ENCODE results near the gene PDZRN4. TPM values are rescaled to one million over a fixed set of nuclear protein-coding genes. Genes with fewer than 3 reads are reported as not detected.

The PDZRN4 gene
- total and polyA plus RNA-seq, 3 donors from 2014 or later, result 7.7 to 11.3 (median 11.3) TPM

GRCh38 chr12:41361738-41362137 is 173.6 kb downstream of the PDZRN4 start:
- intact Hi-C loops (cut with DNase I; ENCODE audit: low total_unique reads), result no loop called here
- no peaks in the 10 kb centered on the region for H3K36me3 ChIP-seq (ENCODE audit: low read depth, missing control alignments)
- H3K4me3 ChIP-seq, result no peak overlapping the region
- H3K27ac ChIP-seq, result no peak overlapping the region
- TF ChIP-seq POLR2A (IDR thresholded peaks at IDR 0.05) (no peak), CTCF (IDR thresholded peaks at IDR 0.05) (no peak)
- H3K4me1 ChIP-seq, result no peaks in the 10 kb centered on the region
- 64 to 74% methylated on average over 7 of the region's 7 CpGs for WGBS, 2 donors
- no peaks in the 10 kb centered on the region for H3K27me3 ChIP-seq
- DNase-seq, result no peak
- no peaks in the 10 kb centered on the region for H3K9me3 ChIP-seq

GRCh38 chr12:41362510-41362909 is 174.4 kb downstream of the PDZRN4 start:
- WGBS, 2 donors, result 58 to 79% methylated on average over 1 of the region's 1 CpG
- no peak for DNase-seq
- Histone ChIP-seq H3K27ac (no peak overlapping the region), H3K4me3 (no peak overlapping the region), H3K4me1 (no peaks in the 10 kb centered on the region), H3K9me3 (no peaks in the 10 kb centered on the region), H3K27me3 (no peaks in the 10 kb centered on the region), H3K36me3 (ENCODE audit: low read depth, missing control alignments) (no peaks in the 10 kb centered on the region)
- TF ChIP-seq POLR2A (IDR thresholded peaks at IDR 0.05) (no peak), CTCF (IDR thresholded peaks at IDR 0.05) (no peak)
- intact Hi-C loops (cut with DNase I; ENCODE audit: low total_unique reads), result no loop called here

- no peaks in the 10 kb centered on the region for H3K9me3 ChIP-seq
- no peak overlapping the region for H3K27ac ChIP-seq
- DNase-seq, result no peak
- no peak for TF ChIP-seq CTCF (IDR thresholded peaks at IDR 0.05)
- no peak for TF ChIP-seq POLR2A (IDR thresholded peaks at IDR 0.05)
- H3K36me3 ChIP-seq (ENCODE audit: low read depth, missing control alignments), result no peaks in the 10 kb centered on the region
- H3K4me1 ChIP-seq, result no peaks in the 10 kb centered on the region
- H3K27me3 ChIP-seq, result no peaks in the 10 kb centered on the region
- no peak overlapping the region for H3K4me3 ChIP-seq
- intact Hi-C loops (cut with DNase I; ENCODE audit: low total_unique reads), result no loop called here
Observed at GRCh38 chr12:41362931-41363330, 174.8 kb downstream of the PDZRN4 start.

- TF ChIP-seq POLR2A (IDR thresholded peaks at IDR 0.05) (no peak), CTCF (IDR thresholded peaks at IDR 0.05) (no peak)
- no peak overlapping the region for H3K27ac ChIP-seq
- H3K4me1 ChIP-seq, result no peaks in the 10 kb centered on the region
- no peak for DNase-seq
- no peaks in the 10 kb centered on the region for H3K36me3 ChIP-seq (ENCODE audit: low read depth, missing control alignments)
- no peaks in the 10 kb centered on the region for H3K27me3 ChIP-seq
- intact Hi-C loops (cut with DNase I; ENCODE audit: low total_unique reads), result no loop called here
- no peak overlapping the region for H3K4me3 ChIP-seq
- H3K9me3 ChIP-seq, result no peaks in the 10 kb centered on the region
- WGBS, 2 donors, result 93 to 95% methylated on average over 1 of the region's 1 CpG
Observed at GRCh38 chr12:41364211-41364610, 176.1 kb downstream of the PDZRN4 start.

GRCh38 chr12:41365653-41366171 is 177.6 kb downstream of the PDZRN4 start:
- intact Hi-C loops (cut with DNase I; ENCODE audit: low total_unique reads), result no loop called here
- Histone ChIP-seq H3K9me3 (no peaks in the 10 kb centered on the region), H3K27ac (no peak overlapping the region), H3K27me3 (no peaks in the 10 kb centered on the region), H3K4me1 (no peaks in the 10 kb centered on the region), H3K4me3 (no peak overlapping the region), H3K36me3 (ENCODE audit: low read depth, missing control alignments) (no peaks in the 10 kb centered on the region)
- whole genome bisulfite sequencing, 2 donors, result 29 to 38% methylated on average over 2 of the region's 2 CpGs
- TF ChIP-seq POLR2A (IDR thresholded peaks at IDR 0.05), result no peak
- TF ChIP-seq CTCF (IDR thresholded peaks at IDR 0.05), result no peak
- DNase-seq, result no peak
